DND-41 (cell line): ENCODE results near the gene PDE3B.
A peak's percentile ranks its signal among the peaks of the same experiment; 100 is the strongest.

Source experiments
- EZH2 ChIP-seq: IDR thresholded peaks from 3 replicates; pipeline ENCODE4 v1.6.1; 2012; ENCODE audit warnings: borderline replicate concordance, low read depth, mild to moderate bottlenecking, moderate library complexity, low read length, inconsistent platforms; ENCODE audit not compliant: severe bottlenecking
- TF ChIP-seq, protein P1 (sequence below): IDR thresholded peaks from 2 replicates; pipeline ENCODE4 v1.5.1; 2012; ENCODE audit warnings: borderline replicate concordance, low read length, moderate library complexity, mild to moderate bottlenecking; ENCODE audit not compliant: poor library complexity, severe bottlenecking; ENCODE audit errors: extremely low read depth

DNA sequence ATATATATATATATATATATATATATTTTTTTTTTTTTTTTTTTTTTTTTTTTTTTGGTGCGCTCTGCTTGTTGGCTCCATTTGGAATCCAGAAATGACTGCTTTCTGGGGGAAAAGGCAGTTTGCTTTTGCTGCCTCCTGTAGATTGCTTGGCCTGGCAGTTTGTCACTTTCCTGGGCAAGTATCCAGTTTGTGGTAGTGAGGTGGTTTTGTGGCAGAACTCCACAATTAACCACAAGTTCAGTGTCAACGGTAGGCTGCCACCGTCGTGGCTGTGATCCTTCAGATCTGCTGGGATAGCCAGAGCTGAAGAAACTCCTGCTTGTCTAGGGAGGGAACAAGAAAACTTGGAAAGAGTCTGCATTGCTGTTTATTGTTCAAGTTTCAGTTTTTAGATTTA lies 5.0 kb upstream of the PDE3B start:
- TF ChIP-seq, protein P1, sequence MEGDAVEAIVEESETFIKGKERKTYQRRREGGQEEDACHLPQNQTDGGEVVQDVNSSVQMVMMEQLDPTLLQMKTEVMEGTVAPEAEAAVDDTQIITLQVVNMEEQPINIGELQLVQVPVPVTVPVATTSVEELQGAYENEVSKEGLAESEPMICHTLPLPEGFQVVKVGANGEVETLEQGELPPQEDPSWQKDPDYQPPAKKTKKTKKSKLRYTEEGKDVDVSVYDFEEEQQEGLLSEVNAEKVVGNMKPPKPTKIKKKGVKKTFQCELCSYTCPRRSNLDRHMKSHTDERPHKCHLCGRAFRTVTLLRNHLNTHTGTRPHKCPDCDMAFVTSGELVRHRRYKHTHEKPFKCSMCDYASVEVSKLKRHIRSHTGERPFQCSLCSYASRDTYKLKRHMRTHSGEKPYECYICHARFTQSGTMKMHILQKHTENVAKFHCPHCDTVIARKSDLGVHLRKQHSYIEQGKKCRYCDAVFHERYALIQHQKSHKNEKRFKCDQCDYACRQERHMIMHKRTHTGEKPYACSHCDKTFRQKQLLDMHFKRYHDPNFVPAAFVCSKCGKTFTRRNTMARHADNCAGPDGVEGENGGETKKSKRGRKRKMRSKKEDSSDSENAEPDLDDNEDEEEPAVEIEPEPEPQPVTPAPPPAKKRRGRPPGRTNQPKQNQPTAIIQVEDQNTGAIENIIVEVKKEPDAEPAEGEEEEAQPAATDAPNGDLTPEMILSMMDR, result peak; percentile 36
- TF ChIP-seq EZH2, result no peak
